ENCODE results near the gene MAGIX.
A peak's percentile ranks its signal among the peaks of the same experiment; 100 is the strongest.

Gene MAGIX

DNA sequence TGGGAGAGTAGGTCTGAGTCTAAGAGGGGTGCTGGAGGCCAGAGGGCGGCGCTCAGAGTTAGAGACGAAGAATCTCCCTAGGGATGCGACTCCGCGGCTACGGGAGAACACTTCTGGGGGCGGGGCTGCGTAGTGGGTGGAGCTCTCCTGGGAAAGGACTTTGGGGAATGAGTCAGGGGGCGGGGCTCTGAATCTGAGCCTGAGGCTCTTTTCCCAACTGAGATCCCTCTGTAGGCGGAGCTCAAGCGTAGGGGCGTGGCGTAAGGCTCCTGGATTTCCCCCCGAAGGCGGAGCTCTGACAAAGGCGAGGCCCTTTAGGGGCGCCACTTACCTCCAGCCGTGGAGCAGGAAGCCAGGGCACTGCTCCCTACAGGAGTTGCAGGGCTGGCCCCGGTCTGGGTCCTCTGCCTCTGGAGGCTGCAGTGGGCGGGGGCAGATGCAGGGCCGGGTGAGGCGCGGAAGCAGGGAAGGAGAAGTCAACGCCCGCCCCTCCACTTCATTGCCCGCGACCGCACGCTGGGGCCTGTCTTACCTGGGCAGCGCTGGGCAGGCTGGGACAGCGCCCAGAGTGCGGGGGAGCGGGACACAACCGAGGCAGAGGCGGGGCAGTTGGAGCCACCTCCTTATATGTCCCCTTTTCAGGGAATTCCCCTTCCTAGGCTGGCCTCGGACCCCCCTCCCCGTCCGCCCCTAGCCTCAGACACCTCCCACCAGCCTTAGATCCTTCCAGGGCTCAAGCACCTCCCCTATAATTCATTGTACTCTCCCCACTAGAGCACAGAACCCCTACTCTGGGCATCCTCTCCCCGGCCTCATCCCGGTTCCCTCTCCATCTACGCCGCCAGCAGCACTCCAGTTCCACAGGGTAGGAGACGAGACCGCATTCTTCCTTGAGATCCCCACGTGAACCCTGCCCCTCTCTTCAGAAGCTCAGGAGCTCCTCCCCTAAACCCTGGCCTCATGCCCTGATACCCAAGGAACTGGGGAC is 22.0 kb downstream of the MAGIX start:
- DNase-seq (ENCODE audit: low read depth): no peak

DNA sequence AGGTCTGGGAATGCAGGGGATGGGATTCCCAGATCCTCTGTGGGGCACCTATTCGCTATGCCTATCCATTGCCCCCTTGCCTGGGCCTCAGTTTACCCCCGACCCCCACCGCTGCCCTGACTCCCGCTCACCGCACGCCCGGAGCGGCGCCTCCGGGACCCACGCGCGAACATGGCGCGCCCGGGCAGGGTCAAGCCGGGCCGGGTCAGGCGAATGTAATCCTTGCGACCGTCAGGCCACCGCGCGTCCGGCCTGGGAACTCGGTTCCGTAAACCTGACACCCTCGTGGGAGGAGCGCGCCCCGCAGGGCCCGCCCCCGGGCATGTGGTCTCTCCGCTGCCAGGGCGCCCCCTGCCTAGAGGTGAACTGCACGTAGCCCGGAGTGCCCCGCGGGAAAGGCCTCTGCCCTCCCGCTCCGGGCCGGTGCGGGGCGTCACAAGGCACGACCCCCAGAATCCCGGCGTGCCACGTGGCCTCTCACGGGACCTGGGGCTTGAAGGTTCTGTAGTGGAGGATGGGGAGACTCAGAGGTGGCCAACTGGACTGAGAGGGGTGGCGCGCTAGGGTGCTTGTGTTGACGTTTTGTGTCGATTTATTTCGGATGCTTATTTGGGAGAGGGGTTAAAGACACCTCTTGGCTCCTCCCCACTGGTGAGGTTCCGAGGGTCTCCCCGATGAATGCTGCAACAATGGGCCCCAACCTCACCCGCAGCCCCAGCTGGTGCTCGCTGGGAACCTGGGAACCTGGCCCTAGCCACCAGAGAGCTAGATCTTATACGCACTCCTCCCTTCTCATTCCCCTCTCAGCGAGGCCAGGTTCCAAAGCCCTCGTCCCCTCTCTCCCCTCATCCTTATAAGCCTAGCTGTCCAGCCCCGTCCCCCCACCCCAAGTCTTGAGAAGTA is 23.8 kb downstream of the MAGIX start, which contains the start of gene PRICKLE3:
Gene PRICKLE3 (minus strand): TSS at position 249 of the 903 bp plus-strand sequence. CDS start 76 bp downstream, at position 173.
- DNase-seq (ENCODE audit: low read depth): peak; percentile 52

DNA sequence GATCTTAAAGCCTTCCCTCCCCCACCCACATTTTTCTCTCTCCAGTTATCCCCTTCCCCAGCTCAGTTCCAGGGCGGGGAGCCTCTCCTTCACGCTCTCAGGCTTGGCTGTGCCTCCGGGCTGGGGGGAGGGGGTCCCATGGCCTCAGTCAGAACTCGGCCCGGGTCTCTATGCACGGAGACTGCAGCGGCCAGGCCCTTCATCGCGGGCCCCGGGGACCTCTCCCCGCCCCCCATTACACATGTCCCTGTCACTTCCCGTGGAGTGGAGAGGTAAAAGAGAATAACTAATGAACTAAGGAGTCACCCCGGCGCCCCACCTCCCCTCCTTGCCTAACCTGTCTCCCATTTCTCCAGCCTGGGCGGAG is 24.5 kb downstream of the MAGIX start:
- no peak for DNase-seq (ENCODE audit: low read depth)

DNA sequence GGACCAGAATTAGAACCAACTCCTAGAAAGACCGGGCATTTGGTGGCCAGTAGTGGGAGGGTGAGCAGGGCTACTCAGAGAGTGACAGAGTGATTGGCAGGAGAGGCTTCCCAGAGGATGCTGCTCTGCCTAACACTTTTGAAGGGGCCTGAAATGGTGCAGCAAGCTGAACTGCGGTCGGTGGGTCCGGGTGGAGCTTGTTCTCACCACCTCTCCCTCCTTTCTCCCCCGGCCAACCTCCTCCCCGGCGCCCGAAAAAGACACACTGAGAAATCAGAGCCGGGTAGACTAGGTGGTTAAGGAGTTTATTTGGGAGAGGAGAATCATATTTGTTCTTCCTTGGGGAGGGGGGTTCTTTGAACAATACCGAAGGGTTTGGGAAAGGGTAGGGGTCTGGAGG is 25.0 kb downstream of the MAGIX start:
- DNase-seq (ENCODE audit: low read depth): no peak

DNA sequence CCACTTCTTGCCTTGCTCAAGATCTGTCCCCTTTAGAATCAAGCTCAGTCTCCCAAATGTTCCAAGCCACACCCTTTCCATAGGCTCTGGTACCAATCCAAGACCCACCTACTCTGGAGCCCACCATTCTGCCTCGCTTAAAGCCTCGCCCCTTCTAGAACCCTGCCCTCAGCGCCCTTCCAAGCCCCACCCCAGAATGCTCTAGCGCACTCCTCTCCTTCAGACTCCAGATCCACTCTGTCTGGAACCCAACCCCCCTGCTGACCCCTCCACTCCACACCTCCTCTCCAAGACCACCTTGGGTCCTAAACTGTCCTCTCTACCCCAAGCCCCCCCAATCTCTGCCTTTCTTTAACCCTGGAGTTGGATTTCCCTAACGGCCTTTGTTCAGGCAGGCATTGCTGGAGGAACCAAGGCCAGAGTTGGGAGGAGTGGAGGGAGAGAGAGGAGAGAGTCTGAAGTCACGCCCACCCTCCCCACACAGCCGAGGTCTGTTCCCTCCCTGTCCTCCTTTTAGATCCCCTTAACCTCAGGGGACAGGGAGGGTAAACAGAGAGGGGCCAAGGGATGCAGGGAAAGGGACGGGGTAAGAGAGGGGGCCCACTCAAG is 26.0 kb downstream of the MAGIX start:
- no peak for DNase-seq (ENCODE audit: low read depth)

DNA sequence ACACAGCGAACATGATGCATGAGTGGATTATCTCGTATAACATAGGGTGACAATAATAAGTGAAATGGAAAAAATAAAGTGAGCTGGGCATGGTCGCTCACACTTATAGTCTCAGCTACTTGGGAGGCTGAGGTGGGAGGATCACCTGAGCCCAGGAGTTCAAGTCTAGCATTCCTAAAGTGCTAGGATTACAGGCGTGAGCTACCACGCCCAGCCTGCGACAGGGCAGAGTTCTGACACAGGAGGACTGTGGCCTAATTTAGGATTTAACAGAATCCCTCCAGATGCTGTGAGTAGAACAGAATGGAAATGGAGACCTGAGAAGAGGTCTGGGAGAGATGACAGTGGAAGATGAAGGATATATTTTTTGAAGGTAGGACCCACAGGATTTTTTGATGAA is 27.0 kb downstream of the MAGIX start:
- no peak for DNase-seq (ENCODE audit: low read depth)

DNA sequence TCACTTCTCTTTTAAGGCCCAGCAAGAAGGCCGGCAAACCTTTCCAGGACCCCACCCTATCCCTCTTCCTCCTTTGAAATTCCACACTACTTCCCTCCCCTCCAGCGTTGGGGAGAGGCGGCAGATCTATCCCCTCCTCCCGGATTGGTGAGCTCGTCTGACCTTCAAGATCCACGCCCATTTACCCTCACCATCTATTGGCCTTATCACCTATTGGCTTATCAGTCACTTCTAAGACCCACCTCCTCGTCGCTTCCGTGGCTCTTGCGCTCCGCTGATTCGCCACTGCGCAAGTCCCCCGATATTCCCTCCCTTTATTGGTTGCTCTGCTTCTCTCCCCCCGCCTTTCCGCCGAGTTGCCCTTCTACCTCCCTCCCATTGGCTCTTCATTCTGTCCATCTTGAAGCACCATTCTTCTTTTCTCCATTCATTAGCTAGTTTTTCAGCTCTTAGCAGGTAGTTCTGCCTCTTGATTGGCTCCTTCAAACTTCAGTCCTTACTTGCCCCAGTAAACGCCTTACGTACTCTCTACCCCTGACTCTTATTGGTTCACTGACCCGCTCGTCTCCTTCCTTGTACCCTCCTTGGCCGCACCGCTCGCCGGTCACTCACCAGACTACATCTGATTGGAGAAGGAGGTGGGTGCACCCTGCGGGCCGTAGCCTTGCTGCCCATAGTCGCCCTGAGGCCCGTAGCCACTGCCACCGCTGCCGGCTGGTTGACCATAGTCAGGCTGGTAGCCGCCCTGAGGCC is 28.4 kb downstream of the MAGIX start:
- DNase-seq (ENCODE audit: low read depth): peak; percentile 67

DNA sequence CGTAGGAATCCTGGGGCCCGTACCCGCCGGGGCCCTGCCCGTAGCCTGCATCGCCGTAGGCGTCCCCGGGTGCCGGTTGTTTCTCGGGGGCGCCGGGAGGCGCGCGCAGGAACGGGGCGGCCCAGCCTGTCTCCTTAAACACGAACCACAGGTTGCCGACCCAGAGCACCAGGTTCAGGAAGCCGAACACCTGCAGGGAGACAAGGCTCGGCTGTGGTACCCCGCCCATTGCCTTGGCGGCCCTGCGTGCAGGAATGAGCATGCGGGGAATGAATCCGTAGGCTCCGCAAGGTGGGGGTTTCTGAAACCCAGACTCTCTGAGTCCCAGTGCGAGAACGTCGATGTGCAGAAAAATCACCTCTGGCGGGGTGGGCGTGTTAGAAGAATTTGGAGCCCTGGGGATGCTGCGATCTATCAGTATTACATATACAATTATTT is 29.0 kb downstream of the MAGIX start:
- no peak for DNase-seq (ENCODE audit: low read depth)

DNA sequence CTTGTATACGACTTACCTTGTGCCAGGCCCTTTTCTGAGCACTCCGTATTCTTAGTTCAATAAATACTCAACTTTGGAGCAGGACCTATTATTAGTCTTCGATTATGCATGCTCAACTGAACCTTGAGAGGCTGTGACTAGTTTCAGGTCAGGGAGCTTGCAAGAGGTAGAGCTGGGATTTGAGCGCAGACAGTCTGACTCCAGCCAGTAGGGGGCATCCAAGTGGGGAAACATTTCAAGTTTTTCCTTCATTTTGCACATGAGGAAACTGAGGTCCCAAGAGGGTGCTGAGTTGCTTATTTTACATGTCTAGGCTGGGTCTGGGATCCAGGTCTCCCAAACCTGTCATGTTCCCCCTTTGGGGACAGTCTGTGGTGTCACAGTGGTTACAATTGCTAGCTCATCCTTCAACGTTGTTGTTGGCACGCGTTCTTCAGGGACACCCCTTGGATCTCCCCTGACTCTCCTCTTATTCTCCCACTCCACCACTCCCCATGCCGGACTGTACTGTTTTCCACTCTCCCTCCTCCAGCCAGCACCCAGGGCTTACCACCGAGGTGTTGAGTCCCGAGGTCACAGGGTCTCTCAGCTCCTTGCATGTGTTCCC is 30.3 kb downstream of the MAGIX start:
- no peak for DNase-seq (ENCODE audit: low read depth)

DNA sequence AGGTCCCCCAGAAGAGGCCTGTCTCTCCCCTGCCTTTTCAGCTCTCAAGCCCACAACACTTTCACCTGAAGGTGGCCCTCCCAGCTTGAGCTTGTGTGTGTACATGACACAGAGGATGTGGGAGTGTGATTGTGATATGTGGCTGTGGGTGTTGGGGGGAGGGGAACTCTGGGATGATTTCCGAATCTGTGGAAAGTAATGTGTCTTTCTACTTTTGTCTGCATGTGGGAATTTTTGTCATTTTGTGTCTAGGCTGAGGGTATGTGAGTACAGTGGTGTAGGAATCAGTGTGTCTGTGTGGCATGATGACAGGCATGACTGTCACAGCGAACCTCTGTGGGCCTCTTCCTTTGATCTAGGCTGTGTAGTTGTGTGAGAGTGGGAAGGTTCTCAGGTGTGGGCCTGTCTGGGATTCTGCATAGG is 31.0 kb downstream of the MAGIX start:
- no peak for DNase-seq (ENCODE audit: low read depth)

DNA sequence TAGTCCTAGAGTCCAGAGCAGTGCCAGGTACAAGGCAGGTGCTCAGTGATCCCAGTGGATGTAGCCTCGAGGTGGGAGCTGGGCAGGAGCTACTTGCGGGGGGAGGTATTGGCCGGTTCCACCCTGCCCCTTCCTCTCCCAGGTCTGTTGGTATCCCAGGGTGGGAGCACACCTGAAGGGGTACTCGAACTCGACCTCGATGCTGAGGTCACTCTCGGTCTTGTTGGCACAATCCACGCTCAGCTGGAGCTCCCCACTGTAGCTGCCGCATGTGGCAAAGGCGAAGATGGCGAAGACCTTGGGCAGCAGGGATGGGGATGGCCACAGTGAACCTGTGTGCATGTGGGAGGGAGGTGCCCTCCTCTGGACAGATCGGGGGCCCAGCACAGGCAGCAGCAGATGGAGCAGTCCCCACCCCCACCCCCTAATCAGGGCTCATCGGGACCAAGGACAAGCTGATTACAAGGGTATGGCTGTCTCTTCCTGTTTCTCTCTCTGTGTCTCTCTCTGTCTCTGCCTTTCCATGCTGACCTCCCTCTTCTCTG is 35.1 kb downstream of the MAGIX start:
- DNase-seq (ENCODE audit: low read depth): no peak

DNA sequence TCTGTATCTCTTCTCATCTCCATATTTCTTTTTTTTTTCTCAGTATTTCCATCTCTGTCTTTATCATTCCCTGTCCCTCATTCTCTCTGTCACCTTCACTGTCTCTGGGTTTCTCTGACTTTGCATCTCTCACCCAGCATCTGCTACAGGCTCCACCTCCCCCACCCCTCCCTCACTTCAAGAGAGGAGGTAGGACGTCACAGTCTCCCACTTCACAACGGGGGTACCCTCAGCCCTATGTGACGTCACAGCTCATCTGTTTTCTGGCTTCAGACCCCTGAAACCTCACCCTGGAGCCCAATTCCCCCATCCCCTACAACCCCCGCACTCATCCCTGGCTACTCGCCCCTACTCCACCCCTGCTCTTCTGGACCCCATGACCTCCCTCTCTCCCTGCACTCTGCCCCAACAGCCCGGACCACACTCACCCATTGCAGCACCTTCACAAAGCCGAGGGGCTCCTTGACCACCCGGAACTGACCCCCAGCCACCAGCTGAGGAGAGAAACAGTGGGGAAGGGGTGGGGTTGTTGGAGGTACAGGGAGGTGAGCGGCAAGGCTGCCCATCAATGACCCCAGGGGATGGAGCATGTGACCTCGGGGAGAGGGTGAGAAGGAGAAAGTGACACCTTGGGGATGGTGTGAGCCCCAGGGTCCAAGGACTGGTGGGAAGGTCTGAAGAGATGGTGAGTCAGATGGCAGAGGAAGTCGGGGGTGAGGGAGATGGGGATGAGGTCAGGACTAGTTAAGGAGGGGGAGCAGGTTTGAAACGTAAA is 36.2 kb downstream of the MAGIX start:
- DNase-seq (ENCODE audit: low read depth): no peak

DNA sequence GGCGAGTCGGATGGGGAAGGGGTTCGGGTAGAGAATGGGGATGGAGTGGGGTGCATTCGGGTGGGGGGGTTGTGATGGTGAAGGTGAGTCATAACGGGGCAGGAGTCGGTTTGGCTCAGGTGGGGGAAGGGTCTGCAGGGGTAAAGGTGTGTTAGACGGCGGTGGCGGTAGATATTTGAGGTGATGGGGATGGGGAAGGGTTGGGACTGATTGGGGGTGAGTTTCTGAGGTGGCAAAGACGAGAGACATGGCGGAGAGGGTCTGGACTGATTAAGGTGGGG is 36.7 kb downstream of the MAGIX start:
- DNase-seq (ENCODE audit: low read depth): no peak

DNA sequence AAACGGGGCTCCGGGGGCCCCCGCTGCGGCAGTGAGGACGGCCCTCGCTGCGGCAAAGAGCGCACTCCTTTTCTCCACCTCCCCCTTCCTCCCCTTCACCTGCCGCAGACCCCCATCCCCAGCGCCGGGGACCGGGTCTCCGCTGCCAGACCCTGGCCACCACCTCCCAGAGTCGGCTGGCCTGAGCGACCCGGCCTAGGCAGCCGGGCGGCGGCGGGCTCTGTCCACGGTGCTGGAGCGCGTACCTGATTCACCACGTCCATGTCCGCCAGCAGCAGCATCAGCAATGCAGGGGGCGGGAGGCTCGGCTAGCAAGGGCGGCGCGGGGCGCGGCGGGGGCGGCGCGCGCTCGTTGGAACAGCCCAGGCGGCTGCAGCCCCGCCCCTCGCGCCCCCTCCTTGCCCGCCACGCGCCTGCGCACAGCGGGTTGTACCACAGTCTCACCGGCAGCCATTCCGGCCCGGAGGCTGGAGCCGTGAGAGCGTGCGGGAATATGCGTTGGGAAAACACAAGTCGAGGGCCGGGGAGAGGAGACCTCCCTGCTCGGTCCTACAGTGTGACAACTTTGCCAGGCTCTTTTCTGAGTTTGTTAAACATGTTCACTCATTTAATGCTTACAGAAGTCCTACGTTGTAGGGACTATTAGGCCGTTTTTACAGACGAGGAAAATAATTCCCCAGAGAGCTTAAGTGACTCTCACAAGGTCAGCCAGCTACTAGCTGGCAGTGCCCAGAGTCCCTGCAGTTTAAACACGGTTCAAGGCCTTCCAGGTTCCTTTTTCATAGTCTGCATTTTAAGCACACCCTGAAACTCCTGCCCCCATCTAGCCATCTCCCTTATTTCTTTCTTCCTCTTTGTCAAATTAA is 37.6 kb downstream of the MAGIX start, which contains the start of gene SYP:
Gene SYP (minus strand): TSS at position 288 of the 866 bp plus-strand sequence. CDS start 7 bp downstream, at position 281.
- peak; percentile 78 for DNase-seq (ENCODE audit: low read depth)

DNA sequence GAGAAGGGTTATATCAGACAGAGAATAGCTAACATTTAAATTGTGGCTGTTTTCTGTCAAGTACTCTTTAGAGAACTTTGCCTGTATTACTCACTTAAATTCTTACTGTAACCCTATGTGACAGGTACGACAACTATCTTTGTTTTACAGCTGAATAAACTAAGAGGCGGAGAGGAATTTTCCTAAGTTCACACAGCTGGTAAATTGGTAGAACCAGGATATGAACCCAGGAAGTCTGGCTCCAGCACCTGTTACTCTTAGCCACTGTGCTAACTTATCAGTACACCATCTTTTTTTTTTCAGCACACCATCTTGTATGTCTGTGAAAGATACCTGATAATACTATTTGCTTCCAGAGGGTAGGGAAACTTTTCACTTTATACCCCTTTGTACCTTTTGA is 39.5 kb downstream of the MAGIX start:
- DNase-seq (ENCODE audit: low read depth): no peak

DNA sequence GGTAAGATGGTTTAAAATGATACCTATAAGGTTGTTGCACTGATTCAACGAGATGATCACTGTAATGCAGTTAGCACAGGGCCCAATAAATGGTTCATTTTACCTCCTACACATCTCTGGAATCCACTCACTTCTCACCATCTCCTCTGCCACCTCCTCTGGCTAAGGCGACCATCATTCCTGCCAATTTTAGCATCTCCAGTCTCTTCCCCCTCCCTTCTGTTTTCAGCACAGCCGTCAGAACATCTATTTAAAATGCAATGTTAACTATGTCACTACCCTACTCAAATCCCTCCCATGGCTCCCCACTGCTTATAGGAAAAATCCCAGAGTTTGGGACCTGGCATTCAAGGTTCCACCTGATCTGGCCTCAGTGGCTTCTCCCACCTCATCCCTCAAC is 41.0 kb downstream of the MAGIX start:
- no peak for DNase-seq (ENCODE audit: low read depth)

DNA sequence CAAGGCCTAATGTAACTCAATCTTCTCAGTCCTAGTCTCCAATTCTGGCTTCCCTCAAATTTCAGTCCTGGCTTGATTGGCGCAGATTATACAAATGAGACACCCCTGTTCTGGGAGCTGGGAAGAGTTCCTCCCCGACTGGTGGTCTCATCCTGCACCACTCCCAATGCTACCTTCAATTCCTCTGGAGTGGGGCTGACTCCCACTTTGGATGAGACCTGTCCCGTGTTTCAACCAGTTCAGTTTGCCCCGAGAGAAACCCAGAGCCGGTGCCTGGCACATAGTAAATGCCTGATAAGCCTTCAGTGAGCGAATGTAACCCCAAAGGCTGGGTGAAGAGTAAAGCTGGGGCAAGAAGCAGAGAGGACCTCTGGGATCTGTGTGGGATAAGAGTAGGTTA is 41.5 kb downstream of the MAGIX start:
- no peak for DNase-seq (ENCODE audit: low read depth)

DNA sequence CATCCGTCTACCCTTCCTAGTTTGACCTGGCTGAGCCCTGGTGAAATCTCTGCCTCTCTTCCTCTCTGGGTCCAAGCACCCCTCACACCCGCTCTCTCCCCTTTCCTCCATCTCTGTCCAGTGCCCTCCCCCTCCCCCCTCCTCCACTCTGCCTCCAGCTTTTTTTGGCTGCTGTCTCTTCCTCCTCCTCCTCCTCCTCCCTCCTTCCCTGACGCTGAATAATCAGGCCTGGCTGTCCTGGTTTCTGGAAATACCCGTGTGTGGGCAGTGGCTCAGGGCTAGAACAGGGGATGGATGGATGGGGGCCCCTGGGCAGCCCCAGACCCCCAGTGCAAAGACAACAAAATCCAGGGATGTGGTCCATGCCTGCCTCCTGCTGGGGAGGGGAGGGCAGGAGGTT is 42.2 kb downstream of the MAGIX start:
- DNase-seq (ENCODE audit: low read depth): no peak

DNA sequence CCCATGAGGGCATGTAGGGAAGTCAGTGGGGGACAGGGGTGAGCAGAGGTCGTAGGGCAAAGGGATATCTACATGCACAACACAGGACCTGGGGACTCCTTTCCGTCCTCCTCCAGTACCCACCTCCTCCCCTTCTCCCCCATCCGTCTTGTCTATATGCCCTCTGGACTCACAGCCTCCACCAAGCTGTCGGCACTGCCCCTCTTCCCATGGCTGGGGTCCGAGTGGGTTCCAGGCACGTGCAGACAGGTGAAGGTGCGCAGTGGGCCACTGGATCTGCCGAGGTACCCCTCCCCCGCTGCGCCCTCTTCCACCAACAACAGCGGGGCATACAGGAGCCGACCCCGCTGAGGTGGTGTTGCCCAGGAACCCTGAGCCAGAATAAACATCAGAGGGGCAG is 42.9 kb downstream of the MAGIX start:
- no peak for DNase-seq (ENCODE audit: low read depth)
